Activated CD8-positive, alpha-beta memory T cell treated with anti-CD3 and anti-CD28 coated beads, Interleukin-2, amount 50 U/mL, for 1 hour (primary cell): ENCODE measurements around the gene PARP15.
"Not testable (repeated sequence)": the region's sequence is repeated elsewhere in the genome, so short reads cannot be mapped to it uniquely, and the experiment has no call there.

ENCODE experiments used
- DNase-seq: peaks from one replicate; pipeline ENCODE4 v3.0.0-alpha.2; 2020; ENCODE audit errors: extremely low read depth

Gene PARP15

DNA sequence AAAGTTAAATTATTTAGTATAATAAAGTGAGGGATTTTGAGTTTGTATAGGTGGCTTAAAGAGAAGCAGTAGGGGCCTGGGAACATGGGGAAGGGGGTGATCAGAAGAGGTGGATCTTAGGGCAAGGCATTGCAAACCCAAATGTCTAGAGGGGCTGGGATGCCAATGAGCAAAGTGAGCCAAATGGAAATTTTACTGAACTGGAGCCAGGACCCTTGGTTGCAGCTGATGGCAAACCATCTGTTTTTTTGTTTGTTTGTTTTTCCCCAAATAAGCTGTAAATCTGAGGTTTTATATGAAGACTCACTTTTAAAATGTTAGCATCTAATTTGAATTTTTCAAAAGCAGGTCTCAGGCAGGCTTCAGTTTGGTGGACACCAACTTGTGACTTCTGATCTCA lies 88.4 kb downstream of the PARP15 start:
- no peak for DNase-seq

- no peak for DNase-seq
Observed at GRCh38 chr3:122668930-122669730, 91.7 kb downstream of the PARP15 start.

DNA sequence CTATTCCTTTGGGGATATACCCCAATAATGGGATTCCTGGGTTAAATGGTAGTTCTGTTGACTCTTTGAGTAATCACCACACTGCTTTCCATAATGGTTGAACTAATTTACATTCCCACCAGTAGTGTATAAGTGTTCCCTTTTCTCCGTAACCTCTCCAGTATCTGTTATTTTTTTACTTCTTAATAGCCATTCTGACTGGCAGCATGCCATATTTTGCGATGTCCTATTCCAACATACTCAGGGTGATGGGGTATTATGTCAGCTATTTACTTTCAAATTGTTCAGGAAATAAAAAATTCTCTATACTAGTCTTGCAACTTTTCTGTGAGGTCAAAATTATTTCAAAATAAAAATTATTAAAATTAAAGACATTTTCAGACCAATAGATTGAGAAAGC lies 94.1 kb downstream of the PARP15 start:
- DNase-seq = no peak

DNA sequence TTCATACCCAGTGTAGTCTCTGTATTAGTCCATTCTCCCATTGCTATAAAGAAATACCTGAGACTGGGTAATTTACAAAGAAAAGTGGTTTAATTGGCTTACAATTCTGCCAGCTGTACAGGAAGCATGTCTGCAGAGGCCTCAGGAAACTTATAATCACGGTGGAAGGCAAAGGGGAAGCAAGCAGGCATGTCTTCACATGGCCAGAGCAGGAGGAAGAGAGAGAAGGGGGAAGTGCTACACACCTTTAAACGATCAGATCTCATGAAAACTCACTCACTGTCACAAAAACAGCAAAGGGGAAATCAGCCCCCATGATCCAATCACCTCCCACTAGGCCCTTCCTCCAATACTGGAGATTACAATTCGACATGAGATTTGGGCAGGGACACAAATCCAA lies 96.9 kb downstream of the PARP15 start:
- DNase-seq = no peak

GRCh38 chr3:122676759-122677158 lies 99.3 kb downstream of the PARP15 start:
- no peak for DNase-seq

- DNase-seq = no peak
Observed at GRCh38 chr3:122677216-122677615, 99.8 kb downstream of the PARP15 start.

GRCh38 chr3:122678506-122678905 lies 101.1 kb downstream of the PARP15 start:
- no peak for DNase-seq

- peak; percentile 60 for DNase-seq
Observed at GRCh38 chr3:122679085-122679881, 101.8 kb downstream of the PARP15 start.

GRCh38 chr3:122679882-122680474 lies 102.5 kb downstream of the PARP15 start:
- DNase-seq = no peak

DNA sequence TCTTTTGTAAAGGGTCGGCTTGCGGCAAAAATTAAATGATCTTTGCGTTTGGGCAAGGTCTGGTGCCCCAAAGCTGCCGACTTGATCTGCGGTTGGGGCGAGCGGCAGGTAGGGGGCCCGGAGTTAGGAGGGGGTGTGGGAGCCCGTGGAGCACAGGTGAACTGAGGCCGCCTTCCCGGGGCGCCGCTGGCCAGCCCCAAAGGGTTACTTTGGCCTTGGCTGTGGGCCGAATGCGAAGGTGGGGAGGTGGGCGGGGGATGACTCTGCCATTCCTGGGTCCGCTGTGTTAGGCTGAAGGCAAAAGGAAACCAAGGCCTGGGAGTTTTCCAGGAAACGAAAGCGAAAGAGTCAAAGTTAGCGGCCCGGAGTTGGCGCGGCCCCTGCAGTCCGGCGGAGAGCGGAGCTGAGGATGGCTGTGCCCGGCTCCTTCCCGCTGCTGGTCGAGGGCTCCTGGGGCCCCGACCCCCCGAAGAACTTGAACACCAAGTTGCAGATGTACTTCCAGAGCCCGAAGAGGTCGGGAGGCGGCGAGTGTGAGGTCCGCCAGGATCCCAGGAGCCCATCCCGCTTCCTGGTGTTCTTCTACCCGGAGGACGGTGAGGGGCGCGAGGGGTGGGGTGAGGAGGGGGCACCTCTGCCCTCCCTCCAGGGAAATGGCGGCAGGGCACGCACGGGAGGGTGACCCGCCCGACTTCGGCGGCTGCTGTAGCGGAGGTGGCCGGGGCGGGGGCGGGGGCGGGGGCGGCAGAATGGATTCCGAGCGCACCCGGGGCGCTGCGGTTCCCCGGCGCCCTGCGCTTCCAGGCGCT lies 103.2 kb downstream of the PARP15 start, which contains the start of gene PARP14:
PARP14 (plus strand) TSS at position 365 of the 809 bp plus-strand sequence; CDS start at position 410, 45 bp downstream.
- peak; percentile 7 for DNase-seq

DNA sequence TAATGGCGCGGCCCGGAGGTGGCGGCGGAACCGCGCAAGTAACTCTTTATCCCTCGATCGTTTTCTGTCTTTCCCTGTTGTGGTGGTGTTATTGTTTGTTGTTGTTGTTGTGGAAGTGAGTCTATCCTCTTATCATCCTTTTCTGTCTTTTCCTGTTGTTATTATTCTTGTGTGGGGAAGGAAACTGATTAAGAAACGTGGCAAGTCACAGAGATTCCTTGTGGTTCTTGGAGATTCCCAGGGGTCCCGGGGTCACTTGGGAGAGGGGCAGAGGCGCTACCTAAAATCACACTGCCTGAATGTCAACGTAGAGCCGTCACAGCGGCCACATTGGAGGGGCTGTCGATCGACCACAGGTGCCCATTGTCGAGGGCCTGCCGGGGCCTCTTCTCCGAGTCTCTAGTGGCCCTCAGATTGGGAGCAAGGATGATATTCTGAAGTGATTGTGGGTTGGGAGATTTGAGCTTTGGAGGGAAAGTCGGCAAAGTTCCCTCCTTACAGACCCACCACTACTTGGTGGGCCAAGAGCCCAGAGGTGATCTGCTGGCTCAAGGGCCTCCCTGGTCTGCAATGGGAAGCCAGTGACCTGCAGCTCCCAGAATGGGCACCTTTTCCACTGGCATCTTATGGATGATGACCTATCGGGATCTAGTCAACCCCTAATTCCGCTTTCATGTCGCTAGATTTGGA lies 104.0 kb downstream of the PARP15 start:
- DNase-seq = no peak

DNA sequence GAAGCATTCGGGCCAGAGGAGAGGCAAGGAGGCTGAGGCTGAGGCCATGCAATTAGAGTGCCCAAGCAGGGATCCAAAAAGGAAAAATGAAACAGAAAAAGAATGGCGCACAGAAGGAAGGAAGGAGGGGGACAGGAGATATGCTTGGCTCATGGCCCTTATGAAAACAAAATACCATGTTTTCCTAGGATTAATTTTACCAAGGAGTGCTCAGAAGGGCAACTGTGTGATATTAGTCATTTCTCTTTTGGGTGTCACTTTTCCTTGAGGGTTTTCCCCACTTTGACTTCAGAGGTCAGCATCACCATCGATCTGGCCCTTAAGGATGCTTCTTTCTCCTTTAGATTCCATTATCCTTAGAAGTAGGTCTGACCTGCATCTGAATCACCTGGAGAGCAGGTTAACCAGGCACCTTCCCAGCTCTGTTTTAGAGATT lies 104.5 kb downstream of the PARP15 start:
- DNase-seq = no peak

DNA sequence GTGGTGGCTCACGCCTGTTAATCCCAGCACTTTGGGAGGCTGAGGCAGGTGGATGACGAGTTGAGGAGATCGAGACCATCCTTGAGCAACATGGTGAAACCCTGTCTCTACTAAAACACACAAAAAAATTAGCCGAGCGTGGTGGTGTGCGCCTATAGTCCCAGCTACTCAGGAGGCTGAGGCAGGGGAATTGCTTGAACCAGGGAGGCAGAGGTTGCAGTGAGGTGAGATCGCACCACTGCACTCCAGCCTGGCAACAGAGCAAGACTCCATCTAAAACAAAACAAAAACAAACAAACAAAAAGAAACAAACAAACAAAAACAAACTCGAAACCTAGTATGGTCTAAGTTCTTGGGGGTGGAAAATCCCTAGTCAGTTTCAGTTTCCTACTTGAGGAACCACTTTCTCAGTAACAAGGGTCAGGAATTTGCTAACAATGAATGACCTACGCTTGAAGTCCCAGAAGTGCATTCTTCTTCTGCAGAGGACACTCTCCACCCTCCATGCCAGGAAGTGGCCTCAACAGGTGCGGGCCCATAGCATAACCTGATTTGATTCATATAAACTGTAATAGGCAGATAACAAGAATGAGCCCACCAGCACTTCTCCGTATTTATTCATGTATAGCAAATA lies 105.4 kb downstream of the PARP15 start:
- not testable (repeated sequence) for DNase-seq

DNA sequence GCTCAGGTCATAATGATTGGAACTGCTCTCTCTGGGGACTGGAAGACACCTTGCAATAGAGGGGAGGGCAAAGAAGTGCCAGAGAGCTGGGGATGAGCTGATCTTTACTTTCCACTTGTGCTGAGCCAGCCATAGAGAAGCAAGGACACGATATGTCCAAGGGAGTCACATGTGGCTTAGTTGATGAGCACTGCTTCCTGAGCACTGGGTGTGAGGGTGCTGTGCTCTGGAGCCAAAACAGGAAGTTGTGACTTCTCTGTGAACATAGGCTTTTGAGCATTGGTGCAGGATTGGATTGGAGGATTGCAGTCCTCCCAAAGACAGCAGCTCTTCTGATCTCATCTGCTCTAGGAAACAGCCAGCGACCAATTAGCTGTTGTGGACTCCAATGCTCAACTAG lies 109.8 kb downstream of the PARP15 start:
- DNase-seq = no peak
